H1 (cell line): ENCODE data around the gene HS3ST5. TPM values are rescaled to one million over a fixed set of nuclear protein-coding genes. Genes with fewer than 3 reads are reported as not detected.

ENCODE experiments used
- CTCF ChIA-PET: fragments of 300-600 bp; sonication (Branson Sonifier 250); formaldehyde crosslinking; loops from one replicate; lab custom pipeline; 2021; ENCODE audit not compliant: partially characterized antibody; lab: Charles Lee
- POLR2A ChIA-PET: fragments of 300-600 bp; sonication (Branson Sonifier 250); formaldehyde crosslinking; loops from one replicate; lab custom pipeline; 2021; ENCODE audit warnings: inconsistent platforms; ENCODE audit not compliant: partially characterized antibody; lab: Charles Lee
- DNase-seq, 2 experiments: peaks; one replicate each; pipeline versions ENCODE4 v3.0.0 to v3.0.0-alpha.2; 2010 to 2022; ENCODE audit warnings: low spot score in 2 of 2, low read depth in 1 of 2, mixed read lengths in 1 of 2
- FAIRE-seq: peaks from 2 replicates; lab custom pipeline; 2011; peaks lifted over from hg19 to GRCh38; lab: Jason Lieb, UNC
- H2AFZ ChIP-seq: 2 replicates; pipeline ENCODE4 v1.8.1; 2012; ENCODE audit warnings: low read length, inconsistent platforms
- H2AK5ac ChIP-seq: 2 replicates; pipeline ENCODE4 v1.6.1; 2013; ENCODE audit warnings: low read depth, low read length
- H2BK120ac ChIP-seq: replicated peaks from 2 replicates; pipeline ENCODE3; 2013; ENCODE audit warnings: low read depth, low read length, inconsistent platforms
- H2BK12ac ChIP-seq: 2 replicates; pipeline ENCODE4 v1.6.1; 2013; ENCODE audit warnings: low read depth, low read length
- H2BK15ac ChIP-seq: 2 replicates; pipeline ENCODE4 v1.6.1; 2013; ENCODE audit warnings: low read length
- H2BK20ac ChIP-seq: 2 replicates; pipeline ENCODE4 v1.6.1; 2013; ENCODE audit warnings: low read length
- H2BK5ac ChIP-seq: 2 replicates; pipeline ENCODE4 v1.6.1; 2013; ENCODE audit warnings: low read depth, low read length
- H3K14ac ChIP-seq: 2 replicates; pipeline ENCODE4 v1.6.1; 2013; ENCODE audit warnings: inconsistent platforms; ENCODE audit not compliant: insufficient read length
- H3K18ac ChIP-seq: 2 replicates; pipeline ENCODE4 v1.6.1; 2013; ENCODE audit warnings: low read length; ENCODE audit errors: extremely low read depth
- H3K23ac ChIP-seq: 2 replicates; pipeline ENCODE4 v1.6.1; 2013; ENCODE audit warnings: inconsistent platforms; ENCODE audit not compliant: insufficient read length
- H3K23me2 ChIP-seq: 2 replicates; pipeline ENCODE4 v1.6.1; 2013; ENCODE audit warnings: low read depth, low read length
- H3K27ac ChIP-seq: 2 replicates; pipeline ENCODE4 v1.6.1; 2011; ENCODE audit warnings: low read depth, low read length, inconsistent platforms
- H3K27me3 ChIP-seq, 4 experiments: replicated peaks in 1 of 4; 1 replicate in 1 of 4; 2 replicates in 3 of 4; pipeline versions ENCODE4 v1.6.1 to v1.8.1; 2011 to 2013; ENCODE audit warnings: low read length in 3 of 4, mild to moderate bottlenecking in 3 of 4, inconsistent platforms in 2 of 4, mixed read lengths in 2 of 4, moderate library complexity in 1 of 4; ENCODE audit not compliant: control insufficient read depth in 3 of 4, insufficient read depth in 3 of 4; ENCODE audit errors: extremely low read depth in 1 of 4
- H3K36me3 ChIP-seq, 4 experiments: 2 replicates each; pipeline versions ENCODE4 v1.6.1 to v1.8.1; 2011 to 2013; ENCODE audit warnings: mild to moderate bottlenecking in 4 of 4, low read length in 3 of 4, moderate library complexity in 2 of 4, control low read depth in 1 of 4, inconsistent platforms in 1 of 4; ENCODE audit not compliant: insufficient read depth in 4 of 4, control insufficient read depth in 2 of 4
- H3K4ac ChIP-seq: replicated peaks from 2 replicates; pipeline ENCODE3; 2013; ENCODE audit warnings: low read length, low read depth, mixed read lengths, inconsistent platforms; ENCODE audit not compliant: insufficient read length
- H3K4me1 ChIP-seq, 4 experiments: replicated peaks in 1 of 4; 1 replicate in 1 of 4; 2 replicates in 3 of 4; pipeline versions ENCODE4 v1.6.1 to v1.8.1; 2011 to 2013; ENCODE audit warnings: low read length in 3 of 4, inconsistent platforms in 2 of 4, mixed read lengths in 1 of 4; ENCODE audit not compliant: insufficient read depth in 4 of 4, control insufficient read depth in 3 of 4
- H3K4me2 ChIP-seq, 2 experiments: 2 replicates each; pipeline versions ENCODE4 v1.6.1 to v1.8.1; 2011 to 2013; ENCODE audit warnings: low read depth in 2 of 2, low read length in 2 of 2, control low read depth in 1 of 2, inconsistent platforms in 1 of 2, mild to moderate bottlenecking in 1 of 2; ENCODE audit not compliant: insufficient read depth in 1 of 2
- H3K4me3 ChIP-seq, 4 experiments: fragments of 200-600, 300-600 bp in 1 of 4; sonication (generic), shearing (Covaris generic), sonication (Bioruptor Twin) in 1 of 4; 2 replicates each; pipeline versions ENCODE4 v1.5.1 to v1.8.1; 2011 to 2016; ENCODE audit warnings: low read length in 4 of 4, low read depth in 3 of 4, control low read depth in 2 of 4, inconsistent platforms in 2 of 4, mild to moderate bottlenecking in 2 of 4, mixed read lengths in 1 of 4, moderate library complexity in 1 of 4; ENCODE audit not compliant: insufficient read depth in 2 of 4; ENCODE audit errors: extremely low read depth in 1 of 4
- H3K56ac ChIP-seq: replicated peaks from 2 replicates; pipeline ENCODE3; 2013; ENCODE audit warnings: low read depth, mild to moderate bottlenecking, mixed read lengths, low read length, inconsistent platforms; ENCODE audit not compliant: insufficient read length
- H3K79me1 ChIP-seq: 2 replicates; pipeline ENCODE4 v1.6.1; 2013; ENCODE audit warnings: low read depth, low read length, control low read depth
- H3K79me2 ChIP-seq, 2 experiments: 2 replicates each; pipeline versions ENCODE4 v1.6.1 to v1.8.1; 2012 to 2013; ENCODE audit warnings: low read length in 2 of 2, mild to moderate bottlenecking in 2 of 2, inconsistent platforms in 1 of 2; ENCODE audit not compliant: insufficient read depth in 2 of 2, control insufficient read depth in 1 of 2
- H3K9ac ChIP-seq, 4 experiments: replicated peaks in 1 of 4; 1 replicate in 1 of 4; 2 replicates in 3 of 4; pipeline versions ENCODE4 v1.6.1 to v1.8.1; 2011 to 2013; ENCODE audit warnings: low read depth in 3 of 4, low read length in 3 of 4, control low read depth in 2 of 4, mild to moderate bottlenecking in 2 of 4, moderate library complexity in 2 of 4, inconsistent platforms in 1 of 4; ENCODE audit errors: extremely low read depth in 1 of 4
- H3K9me3 ChIP-seq, 2 experiments: 2 replicates each; pipeline versions ENCODE4 v1.6.1 to v1.8.1; 2012 to 2013; ENCODE audit warnings: mild to moderate bottlenecking in 2 of 2, moderate library complexity in 2 of 2, control low read depth in 1 of 2, inconsistent platforms in 1 of 2, low read depth in 1 of 2, low read length in 1 of 2, mixed read lengths in 1 of 2; ENCODE audit not compliant: insufficient read depth in 2 of 2
- H4K20me1 ChIP-seq, 2 experiments: replicated peaks in 1 of 2; 2 replicates each; pipeline versions ENCODE3 to v1.8.1; 2011 to 2013; ENCODE audit warnings: inconsistent platforms in 2 of 2, low read length in 2 of 2, mild to moderate bottlenecking in 1 of 2; ENCODE audit not compliant: insufficient read depth in 2 of 2, control insufficient read depth in 1 of 2
- H4K5ac ChIP-seq: 2 replicates; pipeline ENCODE4 v1.6.1; 2013; ENCODE audit warnings: low read length, low read depth, mixed read lengths, inconsistent platforms; ENCODE audit not compliant: insufficient read length
- H4K8ac ChIP-seq: 2 replicates; pipeline ENCODE4 v1.8.0; 2013; ENCODE audit warnings: mild to moderate bottlenecking, moderate library complexity, low read length, inconsistent platforms; ENCODE audit not compliant: insufficient read depth; ENCODE audit errors: extremely low read depth
- H4K91ac ChIP-seq: replicated peaks from 2 replicates; pipeline ENCODE3; 2013; ENCODE audit warnings: low read length, mixed read lengths, inconsistent platforms; ENCODE audit not compliant: insufficient read length
- CEBPB ChIP-seq: IDR thresholded peaks from 2 replicates; pipeline ENCODE4 v1.6.1; 2012; ENCODE audit warnings: low read depth, low read length
- EP300 ChIP-seq, 2 experiments: IDR thresholded peaks; 1 replicate in 1 of 2; 2 replicates in 1 of 2; pipeline ENCODE4 v1.6.1; 2011 to 2012; ENCODE audit warnings: low read depth in 2 of 2, low read length in 2 of 2, mild to moderate bottlenecking in 2 of 2, borderline replicate concordance in 1 of 2, inconsistent platforms in 1 of 2, moderate library complexity in 1 of 2
- KDM1A ChIP-seq: fragments of 200-600, 300-600 bp; sonication (generic); IDR thresholded peaks from 2 replicates; pipeline ENCODE4 v1.7.1; 2016; ENCODE audit warnings: mild to moderate bottlenecking, low read length, borderline replicate concordance
- KDM4A ChIP-seq: IDR thresholded peaks from one replicate; pipeline ENCODE4 v1.7.1; 2012; ENCODE audit warnings: low read depth, mild to moderate bottlenecking, moderate library complexity, low read length, inconsistent platforms; ENCODE audit not compliant: severe bottlenecking
- KDM5A ChIP-seq: fragments of 200-600 bp; IDR thresholded peaks from 2 replicates; pipeline ENCODE4 v1.7.1; 2012; ENCODE audit warnings: mild to moderate bottlenecking, low read length, inconsistent platforms, mixed read lengths
- RAD21 ChIP-seq, 2 experiments: IDR thresholded peaks in 1 of 2; conservative IDR thresholded peaks in 1 of 2; 2 replicates each; pipeline ENCODE4 v1.6.1; 2011; ENCODE audit warnings: low read depth in 2 of 2, low read length in 2 of 2, improper control_type of control experiment in 1 of 2, inconsistent platforms in 1 of 2, mild to moderate bottlenecking in 1 of 2, moderate library complexity in 1 of 2
- SP1 ChIP-seq: IDR thresholded peaks from 2 replicates; pipeline ENCODE4 v1.6.1; 2011; ENCODE audit warnings: low read depth, low read length
- SP4 ChIP-seq: IDR thresholded peaks from 2 replicates; pipeline ENCODE4 v1.6.1; 2012; ENCODE audit warnings: low read length, inconsistent platforms
- SRF ChIP-seq: IDR thresholded peaks from 2 replicates; pipeline ENCODE4 v1.6.1; 2011; ENCODE audit warnings: mild to moderate bottlenecking, low read depth, low read length, moderate library complexity
- TBP ChIP-seq: IDR thresholded peaks from 2 replicates; pipeline ENCODE4 v1.6.1; 2011; ENCODE audit warnings: low read depth, low read length, improper control_type of control experiment
- TCF12 ChIP-seq: IDR thresholded peaks from 2 replicates; pipeline ENCODE4 v1.6.1; 2011; ENCODE audit warnings: low read depth, mild to moderate bottlenecking, low read length
- TEAD4 ChIP-seq: IDR thresholded peaks from 2 replicates; pipeline ENCODE4 v1.6.1; 2012; ENCODE audit warnings: low read depth, low read length, inconsistent platforms, mixed read lengths
- WGBS, 2 experiments: shearing (Covaris generic) in 1 of 2; methylation state at CpG; one replicate each; pipeline versions ENCODE4 v1.1.6 to v1.1.7; 2013 to 2015; ENCODE audit warnings: low lambda C conversion rate in 2 of 2, mixed read lengths in 2 of 2, inconsistent platforms in 1 of 2, low coverage in 1 of 2, missing lambda C conversion rate in 1 of 2; ENCODE audit not compliant: insufficient replicate concordance in 2 of 2, insufficient coverage in 1 of 2, insufficient read length in 1 of 2; ENCODE audit errors: extremely low coverage in 1 of 2, missing lambda C conversion rate in 1 of 2; 5-methylcytosine and 5-hydroxymethylcytosine counted together
- polyA plus RNA-seq, 7 experiments: library from polyadenylated mRNA; depleted of rRNA in 3 of 7; stranded (reverse) in 5 of 7; unstranded in 2 of 7; fragments of >200 nt in 5 of 7; fragments of 200-250 nt in 2 of 7; gene quantifications; 1 replicate in 5 of 7; 2 replicates in 1 of 7; 4 replicates in 1 of 7; pipeline versions ENCODE4 v1.2.1 to v1.2.3, GENCODE V29; 2011 to 2013; ENCODE audit warnings: missing spikeins in 2 of 7, mixed read lengths in 2 of 7
- total RNA-seq: library from RNA; stranded (reverse); fragmentation: NEBNext Ultra II Directional; extraction: Animal tissue kit (Norgen Biotek cat#: 25700); gene quantifications from 2 replicates; pipeline ENCODE4 v1.2.1, GENCODE V29; 2021
- TF ChIP-seq, protein P1 (sequence below): IDR thresholded peaks from 2 replicates; pipeline ENCODE4 v1.6.1; 2012; ENCODE audit warnings: inconsistent platforms

HS3ST5 gene
- total and polyA plus RNA-seq, 2 of the 8 experiments (the other 6 are each of a cell fraction or from before 2014, with no cell fraction given), result 1.2 to 9.9 TPM

DNA sequence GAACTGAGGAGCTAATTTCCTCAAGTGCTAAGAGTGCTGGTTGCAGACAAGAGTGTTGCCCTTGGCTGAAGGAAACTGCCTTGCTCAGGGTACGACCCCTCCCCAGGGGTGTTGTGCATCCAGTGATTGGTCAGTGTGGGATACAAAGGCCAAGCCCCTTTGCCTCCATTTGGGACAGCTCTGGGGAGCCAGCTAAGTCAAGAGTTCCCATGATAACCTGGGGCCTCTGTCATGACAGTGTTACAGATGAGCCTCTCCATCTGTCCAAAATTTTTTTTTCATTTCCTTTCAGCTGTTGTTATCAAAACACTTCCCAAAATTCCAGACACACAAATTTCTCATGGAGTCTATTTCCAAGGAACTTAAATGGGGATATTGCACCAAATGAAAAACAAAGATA is 93.3 kb downstream of the HS3ST5 start:
- Histone ChIP-seq H3K23me2 (no peaks in the 10 kb centered on the region), H3K79me2 (peaks cover 0 to 4% of the 10 kb centered on the region in 2 experiments; a peak in 2 of 4 replicates), H3K18ac (no peak overlapping the region), H3K27me3 (no peaks in the 10 kb centered on the region), H2BK15ac (no peak overlapping the region), H3K56ac (no peak overlapping the region), H2AFZ (no peak overlapping the region), H4K8ac (no peak overlapping the region), H3K4me1 (peaks cover 0 to 2% (median 0%) of the 10 kb centered on the region in 4 experiments; a peak in 3 of 7 replicates), H3K9me3 (0 out of 4 replicates have a peak, but pooled peaks cover 0 to 1% of the 10 kb centered on the region in 2 experiments), H4K91ac (no peak overlapping the region), H3K4me3 (no peak overlapping the region), H2BK5ac (no peak overlapping the region), H2BK20ac (no peak overlapping the region), H4K5ac (no peak overlapping the region), H2BK12ac (no peak overlapping the region), H2BK120ac (no peak overlapping the region), H3K4me2 (no peak overlapping the region), H3K27ac (no peak overlapping the region), H3K14ac (no peak overlapping the region), H2AK5ac (no peak overlapping the region), H3K23ac (no peak overlapping the region), H4K20me1 (peaks cover 0 to 2% of the 10 kb centered on the region in 2 experiments), H3K79me1 (no peaks in the 10 kb centered on the region; the same call in 1 of the 2 replicates), H3K36me3 (peaks cover 0 to 1% (median 0%) of the 10 kb centered on the region in 4 experiments; a peak in 3 of 8 replicates), H3K4ac (no peak overlapping the region), H3K9ac (no peak overlapping the region)
- 80% methylated on average over 1 of the region's 1 CpG; no CpG with 5 or more reads in 1 of the 2 experiments for WGBS, 2 experiments
- ChIA-PET CTCF (interaction anchor here (0.6 kb wide), 1 partner anchor 470 kb away, joined by 3 read pairs; no protein-coding TSS in a partner anchor), POLR2A (no interaction called here)
- no peak for DNase-seq
- no peak for FAIRE-seq
- TF ChIP-seq KDM1A, result no peak
- TF ChIP-seq TBP, result no peak
- no peak for TF ChIP-seq KDM5A
- TF ChIP-seq SP4, result no peak
- TF ChIP-seq SRF, result no peak
- TF ChIP-seq SP1, result no peak
- no peak for TF ChIP-seq TCF12
- TF ChIP-seq RAD21 (IDR thresholded peaks at IDR 0.05 in 1 of 2, conservative IDR thresholded peaks at IDR 0.05 in 1 of 2; ENCODE audit: low read depth in 2 of 2, low read length in 2 of 2), result no peak
- TF ChIP-seq EP300 (IDR thresholded peaks at IDR 0.05; ENCODE audit: borderline replicate concordance in 1 of 2, low read depth in 2 of 2, low read length in 2 of 2), result no peak
- TF ChIP-seq TEAD4, result no peak
- TF ChIP-seq, protein P1, sequence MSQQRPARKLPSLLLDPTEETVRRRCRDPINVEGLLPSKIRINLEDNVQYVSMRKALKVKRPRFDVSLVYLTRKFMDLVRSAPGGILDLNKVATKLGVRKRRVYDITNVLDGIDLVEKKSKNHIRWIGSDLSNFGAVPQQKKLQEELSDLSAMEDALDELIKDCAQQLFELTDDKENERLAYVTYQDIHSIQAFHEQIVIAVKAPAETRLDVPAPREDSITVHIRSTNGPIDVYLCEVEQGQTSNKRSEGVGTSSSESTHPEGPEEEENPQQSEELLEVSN, result no peak
- TF ChIP-seq KDM4A, result no peak
- TF ChIP-seq CEBPB, result no peak
